Stimulated activated naive CD8-positive, alpha-beta T cell treated with anti-CD3 and anti-CD28 coated beads, Interleukin-15, amount 100 ng/mL, for 72 hours (primary cell): ENCODE measurements around the gene PYY.
"Not testable (repeated sequence)": the region's sequence is repeated elsewhere in the genome, so short reads cannot be mapped to it uniquely, and the experiment has no call there.

Experiments
- ATAC-seq: fragments of 150-1000 bp; cut with Tn5 transposase; 2 replicates; pipeline ENCODE4 v1.10.0; 2021; ENCODE audit warnings: mild to moderate bottlenecking, moderate library complexity
- DNase-seq, 2 donors: peaks; one replicate each; pipeline ENCODE4 v3.0.0; 2021 to 2022
- H3K27ac Mint-ChIP-seq, 2 donors: one replicate each; pipeline ENCODE4 v1.8.0; 2022; ENCODE audit warnings: mild to moderate bottlenecking in 2 of 2, mixed read lengths in 2 of 2, moderate library complexity in 2 of 2
- H3K27me3 Mint-ChIP-seq: one replicate; pipeline ENCODE4 v1.8.0; 2022; ENCODE audit warnings: mixed read lengths
- H3K4me1 Mint-ChIP-seq: one replicate; pipeline ENCODE4 v1.8.0; 2022; ENCODE audit warnings: mild to moderate bottlenecking, mixed read lengths
- H3K4me3 Mint-ChIP-seq, 2 donors: one replicate each; pipeline ENCODE4 v1.8.0; 2022; ENCODE audit warnings: mild to moderate bottlenecking in 2 of 2, mixed read lengths in 2 of 2, moderate library complexity in 1 of 2
- H3K9me3 Mint-ChIP-seq, 2 donors: one replicate each; pipeline ENCODE4 v1.8.0; 2022; ENCODE audit warnings: mixed read lengths in 2 of 2

PYY gene

GRCh38 chr17:43953746-43954145 is at the start of gene PYY:
PYY (minus strand) TSS chr17:43953940; CDS start chr17:43953483, 457 bp downstream.
- Mint-ChIP-seq H3K4me1 (peaks cover 11% of the 10 kb centered on the region), H3K27ac (no peak within 1 kb of the TSS), H3K4me3 (peak within 1 kb of the TSS; percentile 69 to 74), H3K27me3 (peaks cover 73% of the 10 kb centered on the region), H3K9me3 (no peaks in the 10 kb centered on the region)
- DNase-seq (no peak), ATAC-seq (no peak)

DNA sequence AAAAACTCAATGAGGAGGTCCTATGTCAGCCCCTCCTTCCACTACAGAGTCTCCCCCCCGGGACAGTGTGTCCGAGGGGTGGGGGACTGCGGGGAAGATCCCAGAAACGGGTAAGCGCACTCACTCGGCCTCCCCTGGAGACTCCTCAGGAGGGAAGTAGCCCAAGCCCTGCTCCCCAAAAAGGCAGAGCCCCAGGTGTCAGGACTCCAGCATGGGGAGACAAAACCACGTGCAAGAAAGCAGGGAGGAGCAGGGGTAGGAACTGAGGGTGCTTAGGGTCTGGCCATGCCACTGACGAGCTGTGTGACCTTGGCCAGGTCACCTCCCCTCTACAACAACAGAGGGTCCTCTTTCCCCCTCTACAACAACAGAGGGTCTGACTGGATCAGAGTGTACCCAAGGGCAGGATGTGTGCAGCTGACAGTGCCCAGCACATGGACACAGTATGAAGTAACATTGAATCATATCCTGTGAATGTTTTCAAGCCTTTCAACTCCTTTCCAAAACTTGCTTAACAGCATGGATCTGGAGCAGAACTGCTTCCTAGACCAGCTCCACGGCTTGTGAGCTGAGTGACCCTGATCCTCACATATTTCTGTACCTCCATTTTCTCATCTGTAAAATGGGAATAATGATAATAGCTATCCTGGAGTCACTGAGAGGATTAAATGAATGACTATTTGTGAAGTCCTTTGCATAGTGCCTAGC is 48.6 kb upstream of the PYY start:
- H3K4me3 Mint-ChIP-seq, result no peak overlapping the region
- peak overlapping the region; percentile 54 to 78 for H3K27ac Mint-ChIP-seq
- H3K4me1 Mint-ChIP-seq, result peaks cover 38% of the 10 kb centered on the region
- H3K9me3 Mint-ChIP-seq, result no peaks in the 10 kb centered on the region
- H3K27me3 Mint-ChIP-seq, result peaks cover 30% of the 10 kb centered on the region
- DNase-seq (no peak), ATAC-seq (no peak)

GRCh38 chr17:44001461-44001920 is 47.8 kb upstream of the PYY start:
- H3K4me3 Mint-ChIP-seq, result no peak overlapping the region
- no peak for DNase-seq
- peaks cover 30% of the 10 kb centered on the region for H3K4me1 Mint-ChIP-seq
- no peaks in the 10 kb centered on the region for H3K9me3 Mint-ChIP-seq
- no peak overlapping the region for H3K27ac Mint-ChIP-seq
- ATAC-seq, result no peak
- peaks cover 28% of the 10 kb centered on the region for H3K27me3 Mint-ChIP-seq

DNA sequence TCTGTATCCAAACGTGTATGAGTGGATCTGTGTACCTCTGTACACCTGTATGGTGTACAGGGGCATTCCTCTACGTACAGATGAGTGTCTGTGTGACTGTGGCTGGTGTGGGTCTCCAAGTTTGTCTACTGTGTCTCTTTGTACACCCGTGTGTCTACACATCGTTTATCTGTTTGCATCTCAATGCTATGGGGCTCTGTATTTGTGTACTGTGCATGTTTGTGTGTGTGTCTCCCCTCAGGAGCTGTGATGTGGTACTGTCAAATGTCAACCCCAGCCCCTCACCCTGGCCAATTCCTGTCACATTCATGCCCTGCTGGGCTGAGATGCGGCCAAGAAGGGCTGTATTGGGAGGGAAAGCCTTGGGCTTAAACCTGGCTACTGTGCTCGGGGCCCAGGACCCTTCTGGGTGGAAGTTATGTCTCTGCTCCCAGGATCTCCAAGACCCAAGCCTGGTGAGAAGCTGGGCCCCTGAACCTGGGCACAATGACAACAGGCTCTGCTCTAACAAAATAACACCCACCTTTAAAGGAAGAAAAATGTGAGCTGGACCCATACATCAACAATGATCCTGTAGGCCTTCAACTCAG is 47.2 kb upstream of the PYY start:
- ATAC-seq (no peak), DNase-seq (no peak)
- H3K4me3 Mint-ChIP-seq, result no peak overlapping the region
- peaks cover 25% of the 10 kb centered on the region for H3K4me1 Mint-ChIP-seq
- no peaks in the 10 kb centered on the region for H3K9me3 Mint-ChIP-seq
- peaks cover 22% of the 10 kb centered on the region for H3K27me3 Mint-ChIP-seq
- H3K27ac Mint-ChIP-seq, result peak overlapping the region in 1 of 2 donors; percentile 86

GRCh38 chr17:44000141-44000860 is 46.6 kb upstream of the PYY start:
- H3K27ac Mint-ChIP-seq, result no peak overlapping the region
- H3K9me3 Mint-ChIP-seq, result no peaks in the 10 kb centered on the region
- no peak overlapping the region for H3K4me3 Mint-ChIP-seq
- no peak for ATAC-seq
- H3K4me1 Mint-ChIP-seq, result peaks cover 20% of the 10 kb centered on the region
- no peak for DNase-seq
- H3K27me3 Mint-ChIP-seq, result peaks cover 16% of the 10 kb centered on the region

DNA sequence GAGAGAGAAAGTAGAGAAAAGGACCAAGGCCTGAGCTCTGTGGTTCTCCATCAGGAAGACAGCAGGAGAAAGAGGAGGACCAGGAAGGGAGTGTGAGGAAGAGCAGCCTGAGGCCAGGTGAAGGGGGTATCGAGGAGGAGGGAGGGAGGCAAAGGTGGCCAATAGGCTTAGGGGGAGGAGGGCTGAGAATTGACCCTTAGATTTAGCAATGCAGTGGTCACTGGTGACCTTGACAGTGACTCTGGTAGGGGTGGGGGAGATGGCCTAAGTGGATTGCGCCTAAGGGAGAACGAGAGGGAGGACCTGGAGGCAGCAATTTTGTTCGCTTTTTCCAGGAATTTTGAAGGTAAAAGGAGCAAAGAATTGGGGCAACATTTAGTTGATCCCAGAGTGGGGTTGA is 45.3 kb upstream of the PYY start:
- Mint-ChIP-seq H3K9me3 (no peaks in the 10 kb centered on the region), H3K4me1 (peaks cover 14% of the 10 kb centered on the region), H3K4me3 (no peak overlapping the region), H3K27ac (peak overlapping the region in 1 of 2 donors; percentile 49), H3K27me3 (peaks cover 3% of the 10 kb centered on the region)
- DNase-seq (no peak), ATAC-seq (no peak)

DNA sequence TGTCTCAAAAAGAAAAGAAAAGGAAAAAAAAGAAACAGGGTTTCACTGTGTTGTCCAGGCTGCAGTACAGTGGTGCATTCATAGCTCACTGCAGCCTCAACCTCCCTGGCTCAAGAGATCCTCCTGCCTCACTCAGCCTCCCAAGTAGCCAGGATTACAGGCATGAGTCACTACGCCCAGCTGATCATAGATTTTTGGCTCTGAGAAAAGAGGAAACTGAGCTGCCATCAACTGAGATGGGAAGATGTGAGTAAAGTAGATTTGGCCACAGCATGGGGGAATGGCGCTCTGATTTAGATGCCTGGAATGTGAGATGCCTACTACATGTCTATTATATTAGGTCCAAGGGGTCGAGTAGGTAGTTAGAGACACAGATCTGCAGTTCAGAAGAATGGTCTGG is 44.8 kb upstream of the PYY start:
- no peak for DNase-seq
- peak overlapping the region; percentile 1 to 49 for H3K27ac Mint-ChIP-seq
- peaks cover 13% of the 10 kb centered on the region for H3K4me1 Mint-ChIP-seq
- no peaks in the 10 kb centered on the region for H3K27me3 Mint-ChIP-seq
- ATAC-seq, result no peak
- no peaks in the 10 kb centered on the region for H3K9me3 Mint-ChIP-seq
- H3K4me3 Mint-ChIP-seq, result no peak overlapping the region

GRCh38 chr17:43997180-43997579 is 43.4 kb upstream of the PYY start:
- not testable (repeated sequence) for ATAC-seq, H3K4me3 Mint-ChIP-seq, H3K27me3 Mint-ChIP-seq

GRCh38 chr17:43995150-43995471 is 41.4 kb upstream of the PYY start:
- H3K4me3 Mint-ChIP-seq, result peak overlapping the region; percentile 58 to 74
- H3K27ac Mint-ChIP-seq, result no peak overlapping the region
- H3K4me1 Mint-ChIP-seq, result peaks cover 7% of the 10 kb centered on the region
- no peaks in the 10 kb centered on the region for H3K9me3 Mint-ChIP-seq
- no peak for DNase-seq
- no peaks in the 10 kb centered on the region for H3K27me3 Mint-ChIP-seq
- no peak for ATAC-seq

More at GRCh38 chr17:43997180-43997579, 43.4 kb upstream of the PYY start:
- H3K4me1 Mint-ChIP-seq, result peaks cover 13% of the 10 kb centered on the region
- not testable (repeated sequence) for H3K9me3 Mint-ChIP-seq, H3K27ac Mint-ChIP-seq, DNase-seq

GRCh38 chr17:43994272-43995149 is 40.8 kb upstream of the PYY start:
- H3K27me3 Mint-ChIP-seq, result no peaks in the 10 kb centered on the region
- ATAC-seq, result peak; percentile 92
- DNase-seq, result peak; percentile 70 to 75
- peaks cover 7% of the 10 kb centered on the region for H3K4me1 Mint-ChIP-seq
- H3K4me3 Mint-ChIP-seq, result peak overlapping the region; percentile 58 to 74
- H3K9me3 Mint-ChIP-seq, result no peaks in the 10 kb centered on the region
- H3K27ac Mint-ChIP-seq, result no peak overlapping the region

GRCh38 chr17:43992641-43993040 is 38.9 kb upstream of the PYY start:
- Mint-ChIP-seq H3K4me1 (peaks cover 7% of the 10 kb centered on the region), H3K27ac (no peak overlapping the region), H3K27me3 (peaks cover 12% of the 10 kb centered on the region), H3K4me3 (no peak overlapping the region), H3K9me3 (no peaks in the 10 kb centered on the region)
- ATAC-seq (no peak), DNase-seq (no peak)

DNA sequence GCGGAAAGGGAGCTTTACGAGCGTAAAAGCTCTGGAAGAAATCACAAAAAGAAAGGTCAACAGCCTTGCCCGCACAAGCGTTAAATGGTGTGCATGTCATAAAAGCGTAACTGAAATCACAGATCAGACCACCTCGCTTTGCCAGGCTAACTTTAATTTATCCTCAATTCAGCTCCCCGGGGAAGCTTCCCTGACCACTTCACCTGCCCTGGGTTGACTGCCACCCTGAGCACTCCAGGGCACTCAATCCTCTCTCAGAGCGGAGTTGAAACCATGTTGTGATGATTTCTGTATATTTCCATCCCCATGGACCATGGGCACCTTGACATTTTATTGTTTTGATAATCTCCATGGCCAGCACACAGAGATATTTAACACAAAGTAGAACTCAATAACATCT is 34.6 kb upstream of the PYY start:
- Mint-ChIP-seq H3K4me3 (no peak overlapping the region), H3K4me1 (no peaks in the 10 kb centered on the region), H3K27ac (no peak overlapping the region), H3K9me3 (no peaks in the 10 kb centered on the region), H3K27me3 (peaks cover 48% of the 10 kb centered on the region)
- ATAC-seq (no peak), DNase-seq (no peak)

- H3K4me3 Mint-ChIP-seq, result no peak overlapping the region
- H3K27ac Mint-ChIP-seq, result no peak overlapping the region
- no peak for ATAC-seq
- no peak for DNase-seq
- H3K27me3 Mint-ChIP-seq, result peaks cover 57% of the 10 kb centered on the region
- no peaks in the 10 kb centered on the region for H3K9me3 Mint-ChIP-seq
- no peaks in the 10 kb centered on the region for H3K4me1 Mint-ChIP-seq
Observed at GRCh38 chr17:43987131-43988021, 33.6 kb upstream of the PYY start.

DNA sequence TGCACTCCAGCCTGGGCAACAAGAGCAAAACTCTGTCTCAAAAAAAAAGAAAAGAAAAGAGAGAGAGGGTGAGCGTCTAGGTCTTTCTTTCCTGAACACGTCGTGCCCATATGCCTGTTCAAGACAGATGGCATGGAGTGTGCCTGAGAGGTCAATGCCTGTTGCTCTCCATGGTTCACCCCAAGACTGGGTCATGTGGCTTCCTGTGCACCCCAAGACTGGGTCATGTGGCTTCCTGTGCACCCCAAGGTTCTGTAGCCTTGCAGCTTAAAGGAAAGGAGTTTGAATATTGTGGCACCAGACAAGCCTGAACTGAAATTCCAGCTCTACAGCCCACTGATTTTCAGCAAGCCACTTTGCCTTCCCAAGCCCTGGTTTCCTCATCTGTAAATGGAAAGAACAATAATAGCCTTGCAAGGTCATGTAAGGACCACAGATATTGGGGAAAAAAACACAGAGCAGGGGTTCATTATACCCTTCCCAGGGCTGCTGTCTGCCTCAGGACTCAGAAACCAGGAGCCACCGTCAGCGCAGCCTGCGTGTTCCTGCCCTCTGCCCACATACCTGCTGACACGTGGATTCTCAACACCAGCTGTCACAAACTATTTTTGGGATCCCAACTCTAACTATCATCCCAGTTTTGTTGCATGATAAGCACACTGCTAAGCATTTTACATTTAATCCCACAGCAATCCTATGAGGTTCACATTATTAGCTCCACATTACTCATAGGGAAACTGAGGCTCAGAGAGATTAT is 32.7 kb upstream of the PYY start:
- Mint-ChIP-seq H3K4me3 (no peak overlapping the region), H3K4me1 (no peaks in the 10 kb centered on the region), H3K9me3 (no peaks in the 10 kb centered on the region), H3K27me3 (peaks cover 67% of the 10 kb centered on the region), H3K27ac (no peak overlapping the region)
- no peak for DNase-seq
- no peak for ATAC-seq
